SU-DHL-6 (cell line): Measurements from ENCODE around the gene LRCH1.

Experiments
- EZH2phosphoT487 ChIP-seq: fragments of 200-600 bp; sonication (generic), shearing (Covaris generic); conservative IDR thresholded peaks from 2 replicates; pipeline ENCODE4 v1.6.1; 2018; ENCODE audit warnings: mild to moderate bottlenecking, antibody characterized with exemption, low read length, moderate library complexity, mixed read lengths
- TF ChIP-seq, protein P1 (sequence below): fragments of 200-600 bp; sonication (generic); IDR thresholded peaks from one replicate; pipeline ENCODE4 v1.5.1; 2017; ENCODE audit warnings: antibody characterized with exemption, mild to moderate bottlenecking, low read length, moderate library complexity; ENCODE audit not compliant: insufficient read depth, poor library complexity, severe bottlenecking

DNA sequence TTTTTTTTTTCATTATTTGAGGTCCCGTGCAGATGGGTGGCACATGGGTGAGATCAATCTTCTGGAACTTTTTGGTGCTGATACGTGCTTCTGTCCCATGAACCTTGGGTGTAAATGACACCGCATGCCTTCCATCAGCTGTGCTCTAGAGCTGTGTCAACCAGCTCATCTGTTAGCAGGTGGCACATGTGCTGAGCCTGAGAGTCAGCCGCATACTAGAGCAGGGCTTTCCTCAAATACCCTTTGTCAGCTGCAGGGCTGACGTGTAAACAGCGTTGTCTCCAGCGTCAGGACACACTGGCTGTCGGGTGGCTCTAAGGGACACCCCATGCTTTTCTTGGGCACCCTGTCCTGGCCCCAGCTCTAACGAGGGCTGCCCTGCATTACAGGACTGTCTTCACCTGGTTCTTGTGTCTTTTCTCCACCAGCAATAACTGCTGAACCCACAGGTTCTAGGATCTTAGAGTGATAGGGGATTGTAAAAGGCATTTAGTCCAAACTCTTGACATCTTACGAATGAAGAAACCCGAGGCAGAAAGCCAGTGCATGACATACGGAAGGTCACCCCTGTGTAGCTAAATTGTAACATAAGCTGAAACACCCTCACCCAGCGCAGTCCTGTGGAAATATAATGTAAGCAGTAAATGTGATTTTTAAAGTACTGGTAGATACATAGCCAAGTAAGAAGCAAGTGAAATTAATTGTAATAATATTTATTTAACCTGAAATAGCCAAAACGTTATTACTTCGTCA is 119.5 kb downstream of the LRCH1 start:
- TF ChIP-seq, protein P1, sequence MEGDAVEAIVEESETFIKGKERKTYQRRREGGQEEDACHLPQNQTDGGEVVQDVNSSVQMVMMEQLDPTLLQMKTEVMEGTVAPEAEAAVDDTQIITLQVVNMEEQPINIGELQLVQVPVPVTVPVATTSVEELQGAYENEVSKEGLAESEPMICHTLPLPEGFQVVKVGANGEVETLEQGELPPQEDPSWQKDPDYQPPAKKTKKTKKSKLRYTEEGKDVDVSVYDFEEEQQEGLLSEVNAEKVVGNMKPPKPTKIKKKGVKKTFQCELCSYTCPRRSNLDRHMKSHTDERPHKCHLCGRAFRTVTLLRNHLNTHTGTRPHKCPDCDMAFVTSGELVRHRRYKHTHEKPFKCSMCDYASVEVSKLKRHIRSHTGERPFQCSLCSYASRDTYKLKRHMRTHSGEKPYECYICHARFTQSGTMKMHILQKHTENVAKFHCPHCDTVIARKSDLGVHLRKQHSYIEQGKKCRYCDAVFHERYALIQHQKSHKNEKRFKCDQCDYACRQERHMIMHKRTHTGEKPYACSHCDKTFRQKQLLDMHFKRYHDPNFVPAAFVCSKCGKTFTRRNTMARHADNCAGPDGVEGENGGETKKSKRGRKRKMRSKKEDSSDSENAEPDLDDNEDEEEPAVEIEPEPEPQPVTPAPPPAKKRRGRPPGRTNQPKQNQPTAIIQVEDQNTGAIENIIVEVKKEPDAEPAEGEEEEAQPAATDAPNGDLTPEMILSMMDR, result no peak
- TF ChIP-seq EZH2phosphoT487, result no peak
